IPS-15b (cell line): Measurements from ENCODE around the gene ZSCAN25.

ENCODE experiments used
- H3K27me3 ChIP-seq: one replicate; pipeline ENCODE4 v1.6.1; 2013; ENCODE audit warnings: low read length; ENCODE audit not compliant: control insufficient read depth, insufficient read depth
- H3K36me3 ChIP-seq: one replicate; pipeline ENCODE4 v1.6.1; 2013; ENCODE audit warnings: low read length; ENCODE audit not compliant: control insufficient read depth, insufficient read depth
- H3K4me1 ChIP-seq: one replicate; pipeline ENCODE4 v1.6.1; 2013; ENCODE audit warnings: mild to moderate bottlenecking, low read length; ENCODE audit not compliant: control insufficient read depth, insufficient read depth
- H3K4me3 ChIP-seq: one replicate; pipeline ENCODE4 v1.5.1; 2013; ENCODE audit warnings: low read depth, low read length
- H3K9ac ChIP-seq: one replicate; pipeline ENCODE4 v1.6.1; 2013; ENCODE audit warnings: low read depth, mild to moderate bottlenecking, low read length
- H3K9me3 ChIP-seq: one replicate; pipeline ENCODE4 v1.6.1; 2013; ENCODE audit warnings: mild to moderate bottlenecking, low read length; ENCODE audit not compliant: control insufficient read depth, insufficient read depth

Gene ZSCAN25

GRCh38 chr7:99677648-99678045, 60.9 kb downstream of the ZSCAN25 start:
- Histone ChIP-seq H3K4me3 (no peak overlapping the region), H3K9ac (no peak overlapping the region), H3K4me1 (peaks cover 2% of the 10 kb centered on the region), H3K9me3 (no peaks in the 10 kb centered on the region), H3K36me3 (no peaks in the 10 kb centered on the region), H3K27me3 (no peaks in the 10 kb centered on the region)

- Histone ChIP-seq H3K27me3 (no peaks in the 10 kb centered on the region), H3K9me3 (no peaks in the 10 kb centered on the region), H3K4me3 (no peak overlapping the region), H3K4me1 (peaks cover 2% of the 10 kb centered on the region), H3K36me3 (no peaks in the 10 kb centered on the region), H3K9ac (no peak overlapping the region)
Measured at GRCh38 chr7:99679032-99679399, 62.3 kb downstream of the ZSCAN25 start.

GRCh38 chr7:99679400-99680191, 62.9 kb downstream of the ZSCAN25 start, which contains the start of gene CYP3A5:
Gene CYP3A5, minus strand, starts transcription at chr7:99679996. Its CDS starts 100 bp downstream, at chr7:99679896.
- Histone ChIP-seq H3K27me3 (no peaks in the 10 kb centered on the region), H3K36me3 (no peaks in the 10 kb centered on the region), H3K9me3 (no peaks in the 10 kb centered on the region), H3K4me3 (no peak within 1 kb of the TSS), H3K9ac (no peak within 1 kb of the TSS), H3K4me1 (peaks cover 2% of the 10 kb centered on the region)
